Thyroid gland (tissue), 4 donors: ENCODE measurements around the gene BAHCC1. TPM values are rescaled to one million over a fixed set of nuclear protein-coding genes. Genes with fewer than 3 reads are reported as not detected.

Experiments
- DNase-seq, 2 donors: peaks; one replicate each; pipeline ENCODE4 v3.0.0-alpha.2; 2019
- H3K27ac ChIP-seq, 3 donors: fragments of 200-600 bp; sonication (generic); 1 replicate in 2 of 3; 2 replicates in 1 of 3; pipeline ENCODE4 v1.5.1; 2016 to 2019; ENCODE audit warnings: mild to moderate bottlenecking in 1 of 3, moderate library complexity in 1 of 3
- H3K27me3 ChIP-seq: fragments of 200-600 bp; sonication (generic); one replicate; pipeline ENCODE4 v1.5.1; 2019
- H3K36me3 ChIP-seq, 2 donors: fragments of 200-600 bp; sonication (generic); one replicate each; pipeline ENCODE4 v1.5.1; 2016 to 2019
- H3K4me1 ChIP-seq, 2 donors: fragments of 200-600 bp; sonication (generic); one replicate each; pipeline ENCODE4 v1.5.1; 2017 to 2019
- H3K4me3 ChIP-seq, 3 donors: fragments of 200-600 bp; sonication (generic); replicated peaks in 1 of 3; 1 replicate in 2 of 3; 2 replicates in 1 of 3; pipeline ENCODE4 v1.5.1; 2016; ENCODE audit warnings: mild to moderate bottlenecking in 1 of 3
- H3K9me3 ChIP-seq: fragments of 200-600 bp; sonication (generic); one replicate; pipeline ENCODE4 v1.5.1; 2017
- POLR2A ChIP-seq, 2 donors: fragments of 450-650 bp; IDR thresholded peaks; one replicate each; pipeline ENCODE4 v1.6.1; 2017; ENCODE audit warnings: antibody characterized with exemption in 2 of 2, mild to moderate bottlenecking in 2 of 2, moderate library complexity in 1 of 2
- WGBS, 2 donors: methylation state at CpG; one replicate each; pipeline ENCODE4 v1.1.5; 2017; 5-methylcytosine and 5-hydroxymethylcytosine counted together
- intact Hi-C: fragments of 100-400 bp; cut with DNase I; formaldehyde crosslinking; loops from one replicate; pipeline ENCODE4 v1.15.1; 2023
- total RNA-seq, 4 donors: library from RNA; depleted of rRNA; stranded (reverse); fragments of >200 nt; gene quantifications; one replicate each; pipeline ENCODE4 v1.2.3, GENCODE V29; 2016
- TF ChIP-seq, protein P1 (sequence below), 6 experiments: fragments of 200-600 bp in 3 of 6; fragments of 450-650 bp in 3 of 6; sonication (generic) in 3 of 6; IDR thresholded peaks; one replicate each; pipeline ENCODE4 v1.5.1; 2016 to 2019; ENCODE audit warnings: antibody characterized with exemption in 6 of 6, mild to moderate bottlenecking in 2 of 6, inconsistent platforms in 1 of 6, moderate library complexity in 1 of 6

The BAHCC1 gene
- total RNA-seq, 4 donors from 2014 or later = 13.7 to 33.7 (median 23.9) TPM

- Histone ChIP-seq H3K9me3 (no peaks in the 10 kb centered on the region), H3K4me1 (peaks cover 25 to 37% of the 10 kb centered on the region in 2 donors), H3K27ac (peak overlapping the region; percentile 86 to 97 (median 90)), H3K4me3 (peak overlapping the region; percentile 65 to 83 (median 79)), H3K36me3 (no peaks in the 10 kb centered on the region), H3K27me3 (no peaks in the 10 kb centered on the region)
- WGBS, 2 donors = 2 to 4% methylated on average over 5 to 22 of the region's 54 CpGs
- DNase-seq = peak in 1 of 2 donors; percentile 46
- no peak for TF ChIP-seq POLR2A (IDR thresholded peaks at IDR 0.05)
- TF ChIP-seq, protein P1, sequence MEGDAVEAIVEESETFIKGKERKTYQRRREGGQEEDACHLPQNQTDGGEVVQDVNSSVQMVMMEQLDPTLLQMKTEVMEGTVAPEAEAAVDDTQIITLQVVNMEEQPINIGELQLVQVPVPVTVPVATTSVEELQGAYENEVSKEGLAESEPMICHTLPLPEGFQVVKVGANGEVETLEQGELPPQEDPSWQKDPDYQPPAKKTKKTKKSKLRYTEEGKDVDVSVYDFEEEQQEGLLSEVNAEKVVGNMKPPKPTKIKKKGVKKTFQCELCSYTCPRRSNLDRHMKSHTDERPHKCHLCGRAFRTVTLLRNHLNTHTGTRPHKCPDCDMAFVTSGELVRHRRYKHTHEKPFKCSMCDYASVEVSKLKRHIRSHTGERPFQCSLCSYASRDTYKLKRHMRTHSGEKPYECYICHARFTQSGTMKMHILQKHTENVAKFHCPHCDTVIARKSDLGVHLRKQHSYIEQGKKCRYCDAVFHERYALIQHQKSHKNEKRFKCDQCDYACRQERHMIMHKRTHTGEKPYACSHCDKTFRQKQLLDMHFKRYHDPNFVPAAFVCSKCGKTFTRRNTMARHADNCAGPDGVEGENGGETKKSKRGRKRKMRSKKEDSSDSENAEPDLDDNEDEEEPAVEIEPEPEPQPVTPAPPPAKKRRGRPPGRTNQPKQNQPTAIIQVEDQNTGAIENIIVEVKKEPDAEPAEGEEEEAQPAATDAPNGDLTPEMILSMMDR (IDR thresholded peaks at IDR 0.05) = no peak
- intact Hi-C loops = loop anchor here (2.0 to 5.0 kb wide), 2 partner anchors 86 to 115 kb away; no protein-coding TSS in a partner anchor
Observed at GRCh38 chr17:81396278-81396721, 1.0 kb downstream of the BAHCC1 start.

DNA sequence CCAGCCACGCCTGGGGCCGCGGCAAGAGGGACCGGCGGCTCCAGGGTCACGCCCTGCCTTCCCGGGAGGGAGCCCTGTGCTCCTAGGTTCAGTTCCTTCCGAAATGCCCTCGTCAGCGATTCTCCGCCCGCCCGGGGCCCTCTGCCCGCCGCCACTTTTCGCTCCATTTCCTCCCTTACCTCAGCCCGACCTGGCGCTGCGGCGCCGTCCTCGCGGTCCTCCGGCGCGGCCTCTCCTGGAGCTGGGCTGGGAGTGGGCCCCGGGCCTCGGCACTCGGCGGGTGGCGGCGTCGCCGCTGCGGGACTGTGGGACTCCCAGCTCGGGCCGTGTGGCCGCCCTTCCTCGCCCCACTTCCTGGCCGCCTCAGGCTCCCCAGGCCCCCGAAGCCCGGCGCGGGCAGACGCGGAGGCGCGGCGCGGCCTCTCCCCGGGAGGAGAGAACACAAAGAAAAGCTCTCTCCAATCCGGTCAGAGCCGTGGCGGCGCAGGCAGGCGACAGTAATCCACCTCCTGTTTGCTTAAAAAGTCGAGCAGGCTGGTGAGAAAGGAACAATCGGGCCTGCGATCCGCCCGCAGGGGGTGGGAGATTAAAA lies 1.6 kb downstream of the BAHCC1 start:
- H3K4me1 ChIP-seq = peaks cover 25 to 37% of the 10 kb centered on the region in 2 donors
- peak overlapping the region; percentile 86 to 97 (median 90) for H3K27ac ChIP-seq
- no peaks in the 10 kb centered on the region for H3K36me3 ChIP-seq
- no peaks in the 10 kb centered on the region for H3K27me3 ChIP-seq
- H3K9me3 ChIP-seq = no peaks in the 10 kb centered on the region
- DNase-seq = peak in 1 of 2 donors; percentile 36
- 0 to 1% methylated on average over 9 to 18 of the region's 61 CpGs for WGBS, 2 donors
- H3K4me3 ChIP-seq = peak overlapping the region; percentile 65 to 83 (median 79)
- TF ChIP-seq, protein P1 (IDR thresholded peaks at IDR 0.05) = peak in 1 of 6 experiments; percentile 3
- TF ChIP-seq POLR2A (IDR thresholded peaks at IDR 0.05) = no peak
- intact Hi-C loops = loop anchor here (2.0 to 5.0 kb wide), 2 partner anchors 85 to 114 kb away; no protein-coding TSS in a partner anchor

DNA sequence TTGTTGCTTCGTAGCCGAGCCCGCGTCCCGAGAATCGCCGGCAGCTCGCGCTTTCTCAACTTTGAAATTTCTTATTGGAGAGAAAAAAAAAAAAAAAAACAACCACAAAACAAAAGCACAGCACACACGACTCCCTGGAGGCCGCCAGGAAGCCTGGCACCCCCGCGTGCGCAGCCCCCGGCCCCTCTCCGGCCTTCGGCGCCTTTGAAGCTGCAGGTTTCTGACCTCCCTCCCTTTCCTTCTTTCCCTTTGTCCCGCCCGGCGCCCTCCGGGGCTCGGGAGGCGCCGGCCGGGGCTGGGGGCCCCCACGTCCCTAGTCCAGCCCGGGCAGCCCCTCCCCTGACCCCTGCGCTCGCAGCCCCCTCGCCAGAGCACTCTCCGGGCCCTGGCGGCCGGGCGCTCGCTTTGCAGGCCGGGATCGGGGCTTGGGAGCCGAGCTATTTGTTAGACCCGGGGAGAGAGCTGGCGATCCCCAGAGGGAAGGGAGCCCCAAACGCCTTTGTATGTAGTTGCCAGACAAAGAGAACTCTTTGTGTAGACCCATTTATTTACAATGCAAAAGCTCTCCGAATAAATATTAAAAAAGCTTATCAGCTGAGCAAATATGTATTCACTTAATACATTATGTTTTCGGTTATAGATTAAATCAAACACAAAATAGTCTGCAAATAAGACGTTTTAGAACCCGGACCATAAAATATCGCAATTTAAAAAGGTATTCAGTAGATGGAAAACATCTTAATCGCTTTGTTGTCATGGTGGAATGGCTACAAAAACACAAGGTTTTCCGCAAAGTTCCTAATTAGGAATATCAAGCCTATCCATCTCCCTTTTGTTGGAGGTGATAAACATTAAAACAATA lies 2.3 kb downstream of the BAHCC1 start:
- no peaks in the 10 kb centered on the region for H3K9me3 ChIP-seq
- peak overlapping the region; percentile 86 to 97 (median 90) for H3K27ac ChIP-seq
- H3K4me1 ChIP-seq = peaks cover 27 to 39% of the 10 kb centered on the region in 2 donors
- no peaks in the 10 kb centered on the region for H3K36me3 ChIP-seq
- no peaks in the 10 kb centered on the region for H3K27me3 ChIP-seq
- peak overlapping the region; percentile 59 to 83 (median 65) for H3K4me3 ChIP-seq
- intact Hi-C loops = loop anchor here (2.0 to 5.0 kb wide), 2 partner anchors 85 to 113 kb away; no protein-coding TSS in a partner anchor
- peak; percentile 49 to 59 for DNase-seq
- TF ChIP-seq, protein P1 (IDR thresholded peaks at IDR 0.05) = peak in 1 of 6 experiments; percentile 21
- no peak for TF ChIP-seq POLR2A (IDR thresholded peaks at IDR 0.05)
- 4 to 5% methylated on average over 31 to 36 of the region's 49 CpGs for WGBS, 2 donors

- intact Hi-C loops = loop anchor here (5.0 kb wide), 1 partner anchor 84 kb away; no protein-coding TSS in a partner anchor
- Histone ChIP-seq H3K4me1 (peaks cover 33 to 45% of the 10 kb centered on the region in 2 donors), H3K9me3 (no peaks in the 10 kb centered on the region), H3K36me3 (no peaks in the 10 kb centered on the region), H3K27me3 (no peaks in the 10 kb centered on the region), H3K27ac (peak overlapping the region; percentile 86 to 97 (median 90)), H3K4me3 (peak overlapping the region; percentile 18 to 83 (median 59))
- TF ChIP-seq POLR2A (IDR thresholded peaks at IDR 0.05) = no peak
- TF ChIP-seq, protein P1 (IDR thresholded peaks at IDR 0.05) = no peak
- WGBS, 2 donors = 9 to 21% methylated on average over 34 to 43 of the region's 48 CpGs
- peak; percentile 66 for DNase-seq
Observed at GRCh38 chr17:81398176-81398831, 3.0 kb downstream of the BAHCC1 start.
